Spleen (tissue), 7 donors: Measurements from ENCODE around the gene ZDHHC5.

Source experiments
- POLR2A ChIP-seq, 3 donors: fragments of 450-650 bp; IDR thresholded peaks; one replicate each; pipeline ENCODE4 v1.5.1; 2017; ENCODE audit warnings: antibody characterized with exemption in 3 of 3, mild to moderate bottlenecking in 1 of 3
- POLR2AphosphoS5 ChIP-seq, 3 donors: sonication (generic); formaldehyde crosslinking; IDR thresholded peaks; one replicate each; pipeline ENCODE4 v1.5.1; 2017; ENCODE audit warnings: antibody characterized with exemption in 3 of 3
- TF ChIP-seq, protein P1 (sequence below), 11 experiments: fragments of 200-600 bp in 7 of 11; fragments of 450-650 bp in 4 of 11; sonication (generic) in 4 of 11; IDR thresholded peaks in 8 of 11; conservative IDR thresholded peaks in 3 of 11; 1 replicate in 7 of 11; 2 replicates in 4 of 11; pipeline versions ENCODE4 v1.4.0 to v1.8.0; 2016 to 2021; ENCODE audit warnings: antibody characterized with exemption in 11 of 11, inconsistent platforms in 4 of 11, mild to moderate bottlenecking in 1 of 11
- donor health status: DM: no; HTN: no; CAD: no; lungs with moderate emphysema.
- donor health status: DM: no; HTN: no; CAD: no.
- donor health status: DM: no; HTN: no; CAD: no.

DNA sequence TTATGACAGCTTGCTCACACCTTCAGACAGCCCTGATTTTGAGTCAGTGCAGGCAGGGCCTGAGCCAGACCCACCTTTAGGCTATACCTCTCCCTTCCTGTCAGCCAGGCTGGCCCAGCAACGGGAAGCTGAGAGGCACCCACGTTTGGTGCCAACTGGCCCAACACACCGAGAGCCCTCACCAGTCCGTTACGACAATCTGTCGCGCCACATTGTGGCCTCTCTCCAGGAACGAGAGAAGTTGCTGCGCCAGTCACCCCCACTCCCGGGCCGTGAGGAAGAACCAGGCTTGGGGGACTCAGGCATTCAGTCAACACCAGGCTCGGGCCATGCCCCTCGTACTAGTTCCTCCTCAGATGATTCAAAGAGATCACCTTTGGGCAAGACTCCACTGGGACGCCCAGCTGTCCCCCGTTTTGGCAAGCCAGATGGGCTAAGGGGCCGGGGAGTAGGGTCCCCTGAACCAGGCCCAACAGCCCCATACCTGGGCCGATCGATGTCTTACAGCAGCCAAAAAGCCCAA, 31.0 kb downstream of the ZDHHC5 start:
- TF ChIP-seq, protein P1, sequence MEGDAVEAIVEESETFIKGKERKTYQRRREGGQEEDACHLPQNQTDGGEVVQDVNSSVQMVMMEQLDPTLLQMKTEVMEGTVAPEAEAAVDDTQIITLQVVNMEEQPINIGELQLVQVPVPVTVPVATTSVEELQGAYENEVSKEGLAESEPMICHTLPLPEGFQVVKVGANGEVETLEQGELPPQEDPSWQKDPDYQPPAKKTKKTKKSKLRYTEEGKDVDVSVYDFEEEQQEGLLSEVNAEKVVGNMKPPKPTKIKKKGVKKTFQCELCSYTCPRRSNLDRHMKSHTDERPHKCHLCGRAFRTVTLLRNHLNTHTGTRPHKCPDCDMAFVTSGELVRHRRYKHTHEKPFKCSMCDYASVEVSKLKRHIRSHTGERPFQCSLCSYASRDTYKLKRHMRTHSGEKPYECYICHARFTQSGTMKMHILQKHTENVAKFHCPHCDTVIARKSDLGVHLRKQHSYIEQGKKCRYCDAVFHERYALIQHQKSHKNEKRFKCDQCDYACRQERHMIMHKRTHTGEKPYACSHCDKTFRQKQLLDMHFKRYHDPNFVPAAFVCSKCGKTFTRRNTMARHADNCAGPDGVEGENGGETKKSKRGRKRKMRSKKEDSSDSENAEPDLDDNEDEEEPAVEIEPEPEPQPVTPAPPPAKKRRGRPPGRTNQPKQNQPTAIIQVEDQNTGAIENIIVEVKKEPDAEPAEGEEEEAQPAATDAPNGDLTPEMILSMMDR (IDR thresholded peaks at IDR 0.05 in 8 of 11, conservative IDR thresholded peaks at IDR 0.05 in 3 of 11) = no peak
- TF ChIP-seq POLR2A (IDR thresholded peaks at IDR 0.05) (no peak), POLR2AphosphoS5 (IDR thresholded peaks at IDR 0.05) (peak in 2 of 3 donors; percentile 29 to 72)
